HT-29 (cell line): Measurements from ENCODE around the gene JARID2. TPM values are rescaled to one million over a fixed set of nuclear protein-coding genes. Genes with fewer than 3 reads are reported as not detected.
"Not testable (repeated sequence)": the region's sequence is repeated elsewhere in the genome, so short reads cannot be mapped to it uniquely, and the experiment has no call there.

Experiments used
- DNase-seq: peaks from one replicate; pipeline ENCODE4 v3.0.0-alpha.2; 2015; ENCODE audit warnings: low spot score
- total RNA-seq: library from RNA; depleted of rRNA; stranded (reverse); fragments of >200 nt; shearing (Covaris generic); gene quantifications from 2 replicates; pipeline ENCODE4 v1.2.3, GENCODE V29; 2014

JARID2 gene
- total RNA-seq, 1 experiment from 2014 or later = 6.7 TPM

DNA sequence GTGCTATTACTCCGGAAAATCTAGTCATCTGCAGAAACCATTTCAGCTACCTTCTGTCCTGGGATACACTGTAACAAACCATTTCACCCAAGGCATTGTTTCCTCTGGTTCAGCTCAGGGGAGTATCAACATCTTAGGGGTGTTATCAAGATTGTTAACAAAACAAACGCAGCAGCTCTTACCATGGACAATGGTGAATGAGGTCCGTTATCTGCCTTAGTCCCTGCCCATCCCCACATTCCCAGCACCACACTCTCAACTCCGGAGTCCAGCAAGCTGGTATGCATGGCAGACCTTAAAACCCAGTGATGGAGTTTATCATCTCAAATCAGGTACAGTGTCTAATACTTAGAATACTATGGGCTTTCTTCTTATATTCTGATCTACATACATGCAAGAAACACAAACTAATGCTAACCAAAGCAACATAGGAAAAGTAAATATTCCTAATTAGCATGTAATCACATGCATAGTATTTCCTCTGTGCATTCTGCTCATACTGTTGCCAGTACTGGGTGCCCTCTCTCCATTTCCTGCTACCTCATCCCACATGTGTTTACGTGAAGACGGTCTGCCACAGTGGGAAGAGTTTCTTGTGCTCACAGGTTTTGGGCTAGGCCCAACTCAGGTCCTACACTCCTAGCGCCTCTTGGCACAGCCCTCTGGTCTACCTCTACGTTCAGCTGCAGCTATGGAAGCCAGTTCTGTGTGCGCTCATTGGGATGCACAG, 293.1 kb downstream of the JARID2 start:
- no peak for DNase-seq

DNA sequence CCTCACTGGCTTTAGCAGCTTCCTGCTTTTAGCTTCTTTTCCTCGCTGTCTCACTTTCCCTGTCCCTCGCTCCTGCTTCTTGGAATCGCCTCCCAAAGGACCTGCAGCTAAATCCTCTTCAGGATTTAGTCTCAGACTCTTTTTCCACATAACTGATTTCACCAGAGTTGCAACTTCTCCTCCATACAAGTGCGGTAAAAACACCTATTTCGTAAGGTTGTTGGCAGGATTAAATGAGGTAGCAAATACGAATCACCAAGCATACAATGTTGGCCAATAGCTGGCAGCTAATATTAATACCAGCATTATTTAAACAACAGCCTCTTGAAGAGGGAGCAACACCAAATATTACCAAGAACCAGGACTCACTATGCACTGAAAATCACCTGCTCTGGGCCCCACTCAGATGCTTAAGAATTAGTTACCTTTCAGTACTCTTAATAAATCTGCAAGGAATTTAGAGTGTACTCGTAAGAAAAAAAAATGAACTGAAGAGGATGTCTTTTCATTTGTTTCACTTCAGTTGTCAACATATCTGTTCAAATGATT, 293.9 kb downstream of the JARID2 start:
- DNase-seq = no peak

DNA sequence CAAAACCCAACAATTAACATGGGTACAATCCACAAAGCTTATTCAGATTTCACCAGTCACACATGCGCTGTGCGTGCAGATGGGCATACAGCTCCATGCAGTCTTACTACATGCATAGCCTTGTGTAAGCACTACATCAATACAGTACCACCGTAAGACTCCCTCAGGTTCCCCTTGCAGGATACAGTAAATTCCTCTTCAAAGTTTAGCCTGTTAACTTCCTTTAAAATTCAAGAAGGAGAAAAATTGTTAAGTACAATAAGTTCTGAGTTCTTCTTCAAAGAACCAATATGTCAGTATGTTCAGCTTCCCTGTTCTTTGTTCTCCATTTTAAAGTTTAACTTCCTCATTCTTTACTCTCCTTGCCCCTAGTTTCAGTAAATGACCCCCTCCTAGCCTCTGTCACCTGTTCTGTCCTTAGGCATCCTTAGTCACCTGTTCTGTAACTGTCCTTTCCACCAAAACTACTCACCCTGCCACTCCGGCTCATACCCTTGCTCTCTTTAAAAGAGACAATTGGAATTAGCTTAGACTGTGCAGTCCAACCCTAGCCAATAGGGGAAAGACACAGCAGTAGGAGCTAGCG, 297.6 kb downstream of the JARID2 start:
- not testable (repeated sequence) for DNase-seq

DNA sequence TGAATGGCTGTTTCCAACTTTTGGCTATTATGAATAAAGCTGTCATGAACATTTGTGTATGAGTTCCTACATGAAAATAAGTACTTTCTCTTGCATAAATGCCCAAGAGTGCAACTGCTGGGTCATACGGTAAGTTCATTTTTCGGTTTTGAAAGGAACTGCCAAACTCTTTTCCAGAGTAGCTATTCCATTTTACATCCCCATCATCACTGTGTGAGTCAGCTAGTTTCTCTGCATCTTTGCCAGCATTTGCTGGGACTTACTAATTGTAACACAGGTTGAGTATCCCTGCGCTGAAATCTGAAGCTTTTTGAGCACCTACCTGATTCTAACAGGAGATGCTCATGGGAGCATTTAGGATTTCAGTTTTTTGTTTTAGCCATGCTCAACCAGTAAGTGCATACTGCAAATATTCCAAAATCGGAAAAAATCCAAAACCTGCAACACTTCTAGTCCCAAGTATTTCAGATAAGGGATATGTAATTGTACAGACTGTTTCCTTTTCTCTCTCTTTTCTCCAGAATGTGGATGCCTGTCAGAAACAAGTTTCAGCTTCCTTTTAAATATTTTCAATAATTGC, 298.5 kb downstream of the JARID2 start:
- DNase-seq = no peak

DNA sequence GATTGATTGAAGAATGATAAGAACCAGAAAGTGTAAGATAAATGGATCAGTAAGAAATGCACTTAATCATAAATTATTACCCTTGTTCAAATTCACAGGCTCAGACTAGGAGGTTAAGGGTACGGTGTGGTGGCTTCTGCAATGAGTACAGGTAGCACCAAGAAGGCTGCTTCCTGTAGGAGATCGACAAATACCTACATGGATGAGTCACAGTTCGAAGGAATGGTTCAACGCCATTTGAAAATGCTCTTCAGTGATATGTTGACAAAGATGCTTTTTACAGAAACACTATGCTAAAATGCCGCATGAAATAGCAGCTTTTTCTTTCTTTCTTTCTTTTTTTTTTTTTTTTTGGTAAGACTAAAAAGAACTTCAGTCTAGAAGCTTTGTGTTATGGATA, 300.7 kb downstream of the JARID2 start:
- DNase-seq = no peak

DNA sequence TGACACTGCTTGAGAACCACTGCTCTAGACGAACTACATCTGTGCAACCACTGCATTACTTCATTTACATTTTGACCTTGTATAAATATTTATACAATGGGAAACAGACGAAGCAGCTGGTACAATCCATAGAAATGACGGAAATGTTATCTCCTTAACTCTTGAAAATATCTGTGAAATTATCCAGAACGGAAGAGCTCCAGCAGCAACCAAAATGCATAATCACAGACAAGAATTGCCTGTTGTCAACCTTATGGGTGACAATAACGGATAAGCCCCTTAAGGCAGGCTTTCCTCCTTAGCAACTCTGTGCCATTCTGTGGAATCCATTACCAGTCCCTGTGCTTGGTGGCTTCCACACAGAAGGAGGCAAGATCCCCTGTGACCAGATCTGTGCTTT, 301.5 kb downstream of the JARID2 start:
- DNase-seq = no peak

DNA sequence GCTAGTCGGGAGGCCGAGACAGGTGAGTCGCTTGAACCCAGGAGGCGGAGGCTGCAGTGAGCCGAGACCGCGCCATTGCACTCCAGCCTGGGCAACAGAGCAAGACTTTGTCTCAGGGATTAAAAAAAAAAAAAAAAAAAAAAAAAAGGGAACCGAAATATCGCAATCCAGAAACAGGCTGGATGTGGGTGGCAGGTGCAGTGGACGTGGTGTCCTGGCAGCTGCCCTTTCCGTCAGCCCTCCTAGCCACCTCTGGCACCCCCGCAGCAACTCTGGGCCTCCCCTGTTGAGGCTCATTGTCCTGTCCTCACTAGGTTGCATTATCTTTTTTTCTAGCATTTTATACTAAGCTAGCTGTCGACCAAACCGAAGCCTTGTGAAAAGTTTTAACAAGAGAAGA, 303.5 kb downstream of the JARID2 start:
- no peak for DNase-seq

DNA sequence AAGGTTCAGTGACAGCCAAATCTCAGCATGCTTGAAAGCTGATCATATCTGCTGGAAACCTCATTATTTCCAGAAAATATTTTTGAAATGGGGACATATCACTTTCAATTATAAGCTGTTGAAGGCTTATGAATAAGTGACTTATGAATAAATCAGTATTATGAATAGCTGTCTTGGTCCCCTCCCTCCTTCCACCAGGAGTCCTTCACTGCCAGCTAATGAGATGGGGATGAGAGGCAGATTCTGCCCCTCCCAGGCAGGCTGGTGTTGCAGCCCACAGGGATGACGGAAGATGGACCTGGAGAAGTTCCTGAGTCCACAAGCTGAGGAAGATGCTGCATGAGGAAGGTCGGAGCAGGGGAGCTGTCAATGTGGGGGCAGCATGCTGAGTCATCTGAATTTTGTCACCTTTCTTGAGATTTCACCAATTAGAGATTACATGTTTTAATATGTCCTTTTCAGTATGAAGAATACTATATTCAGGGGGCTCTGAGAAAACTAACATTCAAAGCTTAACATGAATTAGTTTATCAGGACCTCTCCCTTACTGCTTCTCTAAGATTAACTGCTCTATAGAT, 304.8 kb downstream of the JARID2 start:
- DNase-seq = no peak

DNA sequence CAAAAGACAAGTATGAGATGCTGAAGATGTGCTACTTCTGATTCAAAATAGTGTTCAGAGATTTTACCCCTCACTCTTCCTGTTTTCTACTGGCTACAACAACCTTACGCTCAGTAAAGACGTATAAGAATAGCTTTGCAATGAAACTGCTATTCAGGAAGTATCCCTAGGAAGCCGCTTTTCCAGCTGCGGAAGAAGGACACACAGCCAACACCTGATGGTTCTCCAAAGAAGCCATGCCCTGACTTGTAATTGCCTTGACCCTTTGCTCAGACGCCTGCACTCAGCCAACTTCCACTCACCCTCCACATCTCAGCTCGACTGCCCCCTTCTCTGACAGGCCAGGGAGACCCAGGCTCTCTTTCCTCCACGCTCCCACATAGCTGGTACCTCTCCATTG, 305.4 kb downstream of the JARID2 start:
- no peak for DNase-seq

DNA sequence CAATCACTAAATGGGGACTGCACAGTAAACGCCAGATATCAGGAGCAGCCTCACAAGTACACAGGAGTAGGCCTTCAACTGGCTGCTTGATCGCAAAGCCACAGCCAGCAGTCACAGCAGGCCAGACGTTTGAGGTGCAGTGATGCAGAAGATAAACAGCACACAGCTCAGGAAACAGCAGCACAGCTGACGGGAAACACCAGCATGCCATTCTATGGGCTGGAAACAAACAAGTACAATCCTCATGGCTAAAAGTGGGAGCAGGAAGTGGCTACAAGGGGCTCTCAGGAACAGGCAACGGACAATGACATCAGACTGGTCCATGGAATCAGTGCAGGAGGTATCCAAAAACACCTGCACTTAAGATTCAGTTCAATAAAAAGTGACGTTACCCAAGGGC, 305.9 kb downstream of the JARID2 start:
- no peak for DNase-seq

DNA sequence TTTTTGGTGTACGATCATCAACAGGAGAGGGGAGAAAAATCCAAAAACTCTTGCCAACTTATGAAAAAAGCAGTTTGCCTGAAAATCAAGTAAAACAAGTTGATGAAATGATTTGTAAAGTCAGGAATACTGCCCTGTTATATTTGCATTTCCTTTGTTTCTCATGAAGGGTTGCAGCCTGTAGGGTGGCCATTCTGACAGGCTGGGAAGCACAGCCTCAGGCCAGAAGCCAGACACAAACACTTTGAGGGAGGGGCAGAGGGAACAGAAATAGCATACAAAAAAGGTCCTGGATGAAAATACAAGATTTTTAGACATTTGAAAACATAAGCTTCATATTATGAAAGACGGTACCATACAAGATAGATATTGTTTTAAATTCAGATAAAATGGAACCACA, 307.2 kb downstream of the JARID2 start:
- DNase-seq = no peak

DNA sequence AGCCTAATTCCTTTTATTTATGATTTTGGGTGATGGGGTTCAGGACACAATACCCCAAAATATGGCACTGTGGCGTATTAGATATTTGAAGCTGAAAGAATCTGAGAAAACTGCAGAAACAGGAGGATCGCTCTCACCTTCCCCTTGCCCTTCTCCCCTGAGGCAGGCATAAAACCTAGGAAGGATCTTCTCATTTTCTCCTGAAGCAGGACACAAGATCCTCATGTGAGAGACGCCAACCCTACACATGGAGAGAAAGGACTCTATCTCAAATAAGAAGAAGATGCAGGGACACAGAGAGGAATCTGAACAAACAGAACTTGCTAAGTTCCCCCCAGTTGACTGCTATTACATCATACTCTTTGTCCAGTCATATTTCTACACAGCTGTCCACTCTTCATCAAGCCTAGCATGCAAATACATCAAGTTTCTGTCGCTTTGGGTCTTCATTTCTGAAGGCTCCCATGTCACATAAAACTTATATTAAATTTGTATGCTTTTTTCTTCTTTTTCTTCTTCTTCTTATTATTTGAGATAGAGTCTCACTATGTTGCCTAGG, 307.9 kb downstream of the JARID2 start:
- DNase-seq = no peak

DNA sequence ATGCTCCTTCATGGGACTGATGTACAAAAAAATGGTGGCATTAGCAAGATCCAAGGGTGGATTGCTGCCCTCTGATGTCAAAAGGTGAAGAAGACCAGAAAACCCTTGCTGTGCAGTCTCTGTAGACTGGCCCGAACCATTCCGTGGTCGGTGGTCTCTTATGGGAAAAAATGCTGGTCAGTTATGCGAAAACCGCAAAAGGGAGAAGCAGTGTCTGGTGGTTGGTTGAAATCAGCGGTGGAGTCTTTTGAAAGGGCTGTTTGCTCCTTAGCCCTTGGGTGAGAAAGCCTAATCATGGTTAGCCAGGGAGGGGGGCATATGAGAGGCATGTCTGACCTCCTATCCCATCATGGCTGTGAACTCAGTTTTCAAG, 308.8 kb downstream of the JARID2 start:
- no peak for DNase-seq

DNA sequence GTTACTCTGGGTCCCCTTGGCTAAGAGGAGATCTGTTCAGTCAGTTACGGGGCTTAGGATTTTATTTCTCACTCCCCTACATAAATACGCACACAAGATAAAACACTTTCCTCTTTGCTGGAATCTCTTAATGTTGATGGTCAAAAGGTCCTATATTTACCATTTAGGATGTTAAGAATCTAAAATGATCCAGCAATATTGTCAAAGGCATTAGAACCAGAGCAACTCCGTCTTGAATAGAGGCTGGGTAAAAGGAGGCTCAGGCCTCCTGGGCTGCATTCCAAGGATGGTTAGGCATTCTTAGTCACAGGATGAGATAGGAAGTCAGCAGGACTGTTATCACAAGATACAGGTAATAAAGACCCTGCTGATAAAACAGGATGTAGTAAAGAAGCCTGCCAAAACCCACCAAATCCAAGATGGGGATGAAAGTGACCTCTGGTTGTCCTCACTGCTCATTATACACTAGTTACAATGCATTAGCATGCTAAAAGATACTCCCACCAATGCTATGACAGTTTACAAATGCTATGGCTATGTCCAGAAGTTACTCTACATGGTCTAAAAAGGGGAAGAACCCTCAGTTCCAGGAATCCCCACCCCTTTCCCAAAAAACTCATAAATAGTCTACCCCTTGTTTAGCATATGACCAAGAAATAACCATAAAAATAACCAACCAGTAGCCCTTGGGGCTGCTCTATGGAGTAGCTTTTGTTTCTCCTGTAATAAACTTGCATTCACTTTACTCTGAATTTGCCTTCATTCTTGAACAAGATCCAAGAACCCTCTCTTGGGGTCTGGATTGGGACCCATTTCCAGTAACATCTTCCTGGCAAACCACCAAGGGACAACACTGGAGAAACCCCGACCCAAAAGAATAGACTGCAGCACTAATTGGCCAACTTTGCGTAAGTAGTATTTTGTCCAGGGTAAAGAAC, 309.5 kb downstream of the JARID2 start:
- DNase-seq = no peak

DNA sequence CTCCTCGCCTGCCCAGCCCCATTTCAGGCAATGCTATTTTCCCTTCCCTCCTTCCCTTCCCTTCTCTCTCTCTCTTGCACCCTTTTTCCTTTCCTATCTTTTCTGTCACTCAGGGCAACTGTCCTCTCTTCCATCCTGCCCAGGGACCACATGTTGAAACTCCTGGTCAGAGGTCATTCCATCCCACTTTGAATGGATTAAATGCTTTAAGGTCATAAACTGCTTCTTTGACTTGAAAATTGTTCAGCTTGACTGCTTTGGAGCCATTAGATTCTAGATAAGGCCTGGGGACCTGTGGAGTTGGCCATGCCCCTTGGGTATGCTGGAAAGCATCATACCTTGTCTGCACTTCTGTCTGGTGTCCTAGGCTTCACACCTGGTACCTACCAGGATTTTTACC, 310.8 kb downstream of the JARID2 start:
- no peak for DNase-seq

DNA sequence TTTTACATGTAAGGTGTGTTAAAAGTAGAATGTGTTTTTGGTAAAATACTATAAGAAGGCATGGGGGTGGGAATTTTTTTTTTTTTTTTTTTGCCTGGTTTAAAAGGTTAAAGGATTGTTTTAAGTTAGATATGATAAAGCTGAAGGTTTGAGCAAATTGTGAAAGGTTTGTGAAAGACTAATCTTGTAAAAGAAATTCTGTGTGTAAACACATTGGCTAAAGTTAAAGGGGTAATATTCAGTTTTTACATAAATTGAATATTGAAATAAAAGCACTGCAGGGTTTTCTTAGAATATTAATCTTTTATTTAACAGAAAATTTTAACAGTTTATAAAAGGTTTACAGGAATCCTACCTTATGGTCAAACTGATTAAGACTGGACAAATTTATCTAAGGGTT, 311.3 kb downstream of the JARID2 start:
- DNase-seq = no peak

DNA sequence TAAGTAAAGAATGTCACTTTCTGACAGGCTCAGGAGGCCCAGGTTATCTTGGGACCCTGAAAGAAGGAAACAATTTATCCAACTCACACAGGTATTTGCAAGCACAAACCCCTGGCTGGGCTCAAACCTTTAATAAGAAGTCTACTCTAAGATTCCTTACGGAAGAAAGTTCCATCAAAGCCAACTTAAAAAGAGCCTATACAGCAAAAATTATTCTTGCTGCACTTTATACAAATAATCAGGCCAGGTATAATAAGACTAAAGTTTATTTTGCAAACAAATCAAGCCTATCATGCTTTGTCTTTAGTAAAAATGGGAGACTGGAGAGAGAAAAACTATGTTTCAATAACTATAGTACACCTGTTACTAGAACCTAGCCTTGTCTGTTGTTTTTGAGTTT, 314.8 kb downstream of the JARID2 start:
- no peak for DNase-seq

DNA sequence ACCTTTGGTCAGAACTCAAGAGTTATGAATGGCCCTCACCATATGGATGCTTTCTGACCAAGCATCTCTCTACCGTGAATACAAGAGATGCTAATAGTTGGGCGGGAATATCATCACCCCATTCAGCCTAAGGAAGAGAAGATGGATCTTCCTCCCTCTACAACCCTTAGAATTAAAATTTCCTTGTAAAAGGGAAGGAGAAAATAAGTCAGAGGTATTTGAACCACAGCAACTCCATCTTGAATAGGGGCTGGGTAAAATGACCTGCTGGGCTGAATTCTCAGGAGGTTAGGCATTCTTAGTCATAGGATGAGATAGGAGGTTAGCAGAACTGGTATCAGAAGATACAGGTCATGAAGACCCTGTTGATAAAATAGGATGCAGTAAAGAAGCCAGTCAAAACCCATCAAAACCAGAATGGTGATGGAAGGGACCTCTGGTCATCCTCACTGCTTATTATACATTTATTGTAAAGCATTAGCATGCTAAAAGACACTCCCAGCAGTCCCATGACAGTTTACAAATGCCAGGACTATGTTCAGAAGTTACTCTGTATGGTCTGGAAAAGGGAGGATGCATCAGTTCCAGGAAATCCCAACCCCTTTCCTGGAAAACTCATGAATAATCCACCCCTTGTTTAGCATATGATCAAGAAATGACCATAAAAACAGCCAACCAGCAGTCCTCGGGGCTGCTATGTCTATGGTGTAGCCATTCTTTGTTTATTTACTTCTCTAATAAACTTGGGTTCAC, 315.8 kb downstream of the JARID2 start:
- DNase-seq = no peak

DNA sequence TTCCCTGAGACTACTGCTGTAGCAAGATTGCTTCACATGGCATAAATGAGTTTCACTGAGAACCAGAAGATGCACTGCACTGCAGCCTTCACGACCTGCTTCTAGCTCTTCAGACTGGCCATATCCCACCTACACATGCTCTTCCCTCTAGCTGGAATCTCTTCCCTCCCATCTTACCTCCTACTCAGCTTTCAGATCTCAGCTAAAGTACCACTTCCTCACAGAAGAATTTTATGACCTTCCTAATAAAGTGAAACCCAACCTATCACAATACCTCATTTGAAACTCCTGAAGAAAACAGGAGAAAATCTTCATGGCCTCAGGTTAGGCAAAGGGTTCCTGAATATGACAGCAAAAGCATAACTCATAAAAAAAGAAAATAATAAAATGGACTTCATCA, 317.1 kb downstream of the JARID2 start:
- no peak for DNase-seq
